Renal cortex interstitium (tissue), 11 donors: ENCODE results near the gene FRMD8. TPM values are rescaled to one million over a fixed set of nuclear protein-coding genes. Genes with fewer than 3 reads are reported as not detected.

Experiments used
- DNase-seq, 11 donors: peaks; one replicate each; pipeline ENCODE4 v3.0.0-alpha.2; 2013; ENCODE audit warnings: low read depth in 9 of 11, low spot score in 4 of 11; ENCODE audit errors: extremely low read depth in 1 of 11
- polyA plus RNA-seq, 3 donors: library from polyadenylated mRNA; unstranded; fragments of 120-200 nt; gene quantifications; one replicate each; pipeline ENCODE4 v1.2.1, GENCODE V29; 2013; ENCODE audit not compliant: insufficient read length in 3 of 3

The FRMD8 gene
- polyA plus RNA-seq, 3 donors = 15.7 to 22.2 (median 21.6) TPM

DNA sequence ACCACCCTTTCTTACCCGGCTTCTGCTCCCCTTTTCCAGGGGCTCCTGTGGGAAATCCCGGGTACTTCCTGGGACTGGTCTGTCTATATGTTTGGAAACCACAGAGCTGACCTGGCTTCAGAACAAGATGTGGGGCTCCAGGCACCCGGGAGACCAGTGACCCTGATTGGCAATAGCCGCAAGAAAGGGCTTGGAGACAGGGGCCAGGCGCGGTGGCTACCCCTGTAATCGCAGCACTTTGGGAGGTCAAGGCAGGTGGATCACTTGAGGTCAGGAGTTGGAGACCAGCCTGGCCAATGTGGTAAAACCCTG, 33.0 kb downstream of the FRMD8 start:
- no peak for DNase-seq

- DNase-seq = peak in 1 of 11 donors; percentile 80
Measured at GRCh38 chr11:65419772-65420481, 33.5 kb downstream of the FRMD8 start.

DNA sequence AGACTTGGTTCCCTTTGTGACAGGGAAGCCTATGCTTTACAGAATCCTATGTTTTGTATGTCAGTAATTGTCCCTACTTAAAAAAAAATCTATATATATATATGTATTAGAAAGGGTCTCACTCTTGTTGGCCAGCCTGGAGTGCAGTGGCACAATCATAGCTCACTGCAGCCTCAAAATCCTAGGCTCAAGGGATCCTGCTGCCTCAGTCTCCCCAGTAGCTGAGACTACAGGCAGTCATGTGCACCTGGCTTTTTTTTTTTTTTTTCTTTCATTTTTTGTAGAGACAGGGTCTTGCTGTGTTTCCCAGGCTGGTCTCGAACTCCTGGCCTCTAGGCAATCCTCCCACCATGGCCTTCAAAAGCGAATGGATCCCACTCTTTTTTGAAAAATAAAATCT, 34.1 kb downstream of the FRMD8 start:
- no peak for DNase-seq

DNA sequence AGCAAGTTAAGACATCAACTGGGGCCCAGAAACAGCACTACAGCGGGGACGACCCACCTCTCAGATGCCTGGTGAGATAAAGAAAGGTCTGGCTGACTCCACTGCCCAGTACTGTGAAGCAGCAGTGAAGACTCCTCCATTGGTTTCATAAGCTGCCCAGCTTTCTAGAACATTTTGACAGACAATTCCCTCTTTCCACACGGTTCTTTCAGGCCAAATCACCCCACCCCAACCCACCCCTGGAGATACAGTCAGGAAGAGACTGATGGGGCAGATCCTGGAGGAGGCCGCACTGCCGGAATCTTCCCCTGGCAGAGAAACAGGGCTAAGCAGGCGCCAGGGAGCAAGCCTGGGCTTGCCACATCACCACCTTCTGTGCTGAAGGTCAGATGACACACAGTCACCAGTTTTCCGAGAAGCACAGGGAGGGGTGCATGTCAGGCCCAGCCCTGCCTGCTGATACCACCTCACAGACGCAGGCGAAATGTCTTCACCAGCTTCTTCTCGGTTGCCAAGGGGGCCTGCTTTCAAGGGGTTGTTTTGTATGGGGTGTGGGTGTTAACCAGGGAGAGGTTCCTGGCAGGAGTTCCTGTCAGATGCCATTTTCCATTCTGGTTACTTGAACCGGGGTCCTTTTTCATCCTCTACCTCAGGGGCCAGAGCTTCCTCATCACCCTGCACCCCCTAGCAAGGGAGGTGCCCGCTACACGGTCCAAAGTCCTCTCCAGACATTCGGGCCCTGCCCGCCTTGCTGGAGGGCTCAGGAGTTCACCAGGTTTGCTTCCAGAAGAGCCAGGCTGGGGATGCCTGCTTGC, 34.7 kb downstream of the FRMD8 start:
- DNase-seq = no peak

DNA sequence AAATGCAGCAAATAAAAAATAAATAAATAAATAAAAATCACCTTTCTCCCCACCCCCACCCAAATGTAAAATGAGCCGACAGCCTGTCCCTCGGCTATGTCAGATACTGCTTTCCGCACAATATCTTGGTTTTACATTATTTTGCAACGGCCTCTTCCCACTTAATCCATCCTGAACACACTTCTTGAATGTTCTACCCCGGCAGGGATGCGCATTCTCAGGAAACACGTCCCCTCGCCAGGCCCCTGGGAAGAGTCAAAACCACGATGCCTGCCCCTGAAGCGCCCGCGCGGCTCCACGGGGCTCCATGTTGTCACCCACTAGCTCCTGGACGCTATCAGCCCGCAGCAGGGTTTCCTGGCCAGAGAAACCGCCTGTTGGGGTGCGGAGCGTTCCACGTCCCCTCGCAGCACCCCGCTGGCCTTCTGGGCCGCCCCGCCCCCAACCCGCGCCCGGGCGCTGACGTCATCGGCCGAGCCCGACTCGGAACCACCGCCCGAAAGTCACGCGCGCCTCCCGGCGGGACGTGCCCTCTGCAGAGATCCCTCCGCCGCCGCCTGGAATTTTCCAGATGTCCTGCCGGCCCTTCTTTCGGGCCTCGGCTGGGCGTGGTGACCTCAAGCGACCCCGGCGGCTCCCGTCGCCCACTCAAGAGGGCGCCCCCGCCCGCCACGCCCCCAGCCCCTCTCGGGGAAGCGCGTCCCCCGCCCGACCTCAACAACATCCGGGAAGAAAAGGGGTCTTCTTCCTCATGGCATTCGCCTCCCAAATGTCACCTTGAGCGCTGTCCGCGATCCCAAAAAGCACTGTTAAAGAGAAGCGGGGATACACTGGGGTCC, 35.6 kb downstream of the FRMD8 start:
- DNase-seq = peak in 10 of 11 donors; percentile 87 to 97 (median 94)

DNA sequence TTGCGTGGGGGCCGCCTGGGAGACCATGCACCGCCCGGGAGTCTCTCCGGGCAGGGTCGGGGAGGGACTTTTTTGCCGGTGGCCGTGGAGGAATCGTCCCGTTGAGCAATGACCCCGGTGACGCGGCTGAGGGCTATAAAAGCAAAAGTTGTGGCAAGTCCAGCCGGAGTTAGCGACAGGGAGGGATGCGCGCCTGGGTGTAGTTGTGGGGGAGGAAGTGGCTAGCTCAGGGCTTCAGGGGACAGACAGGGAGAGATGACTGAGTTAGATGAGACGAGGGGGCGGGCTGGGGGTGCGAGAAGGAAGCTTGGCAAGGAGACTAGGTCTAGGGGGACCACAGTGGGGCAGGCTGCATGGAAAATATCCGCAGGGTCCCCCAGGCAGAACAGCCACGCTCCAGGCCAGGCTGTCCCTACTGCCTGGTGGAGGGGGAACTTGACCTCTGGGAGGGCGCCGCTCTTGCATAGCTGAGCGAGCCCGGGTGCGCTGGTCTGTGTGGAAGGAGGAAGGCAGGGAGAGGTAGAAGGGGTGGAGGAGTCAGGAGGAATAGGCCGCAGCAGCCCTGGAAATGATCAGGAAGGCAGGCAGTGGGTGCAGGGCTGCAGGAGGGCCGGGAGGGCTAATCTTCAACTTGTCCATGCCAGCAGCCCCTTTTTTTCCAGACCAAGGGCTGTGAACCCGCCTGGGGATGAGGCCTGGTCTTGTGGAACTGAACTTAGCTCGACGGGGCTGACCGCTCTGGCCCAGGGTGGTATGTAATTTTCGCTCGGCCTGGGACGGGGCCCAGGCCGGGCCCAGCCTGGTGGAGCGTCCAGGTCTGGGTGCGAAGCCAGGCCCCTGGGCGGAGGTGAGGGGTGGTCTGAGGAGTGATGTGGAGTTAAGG, 36.4 kb downstream of the FRMD8 start, which contains the start of gene NEAT1:
TSS of gene NEAT1 (plus strand) at position 166 of the 883 bp plus-strand sequence.
- DNase-seq = peak; percentile 79 to 93 (median 90)

DNA sequence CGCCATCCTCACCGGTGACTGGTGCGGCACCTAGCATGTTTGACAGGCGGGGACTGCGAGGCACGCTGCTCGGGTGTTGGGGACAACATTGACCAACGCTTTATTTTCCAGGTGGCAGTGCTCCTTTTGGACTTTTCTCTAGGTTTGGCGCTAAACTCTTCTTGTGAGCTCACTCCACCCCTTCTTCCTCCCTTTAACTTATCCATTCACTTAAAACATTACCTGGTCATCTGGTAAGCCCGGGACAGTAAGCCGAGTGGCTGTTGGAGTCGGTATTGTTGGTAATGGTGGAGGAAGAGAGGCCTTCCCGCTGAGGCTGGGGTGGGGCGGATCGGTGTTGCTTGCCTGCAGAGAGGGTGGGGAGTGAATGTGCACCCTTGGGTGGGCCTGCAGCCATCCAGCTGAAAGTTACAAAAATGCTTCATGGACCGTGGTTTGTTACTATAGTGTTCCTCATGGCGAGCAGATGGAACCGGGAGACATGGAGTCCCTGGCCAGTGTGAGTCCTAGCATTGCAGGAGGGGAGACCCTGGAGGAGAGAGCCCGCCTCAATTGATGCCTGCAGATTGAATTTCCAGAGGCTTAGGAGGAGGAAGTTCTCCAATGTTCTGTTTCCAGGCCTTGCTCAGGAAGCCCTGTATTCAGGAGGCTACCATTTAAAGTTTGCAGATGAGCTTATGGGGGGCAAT, 37.2 kb downstream of the FRMD8 start:
- DNase-seq = no peak

DNA sequence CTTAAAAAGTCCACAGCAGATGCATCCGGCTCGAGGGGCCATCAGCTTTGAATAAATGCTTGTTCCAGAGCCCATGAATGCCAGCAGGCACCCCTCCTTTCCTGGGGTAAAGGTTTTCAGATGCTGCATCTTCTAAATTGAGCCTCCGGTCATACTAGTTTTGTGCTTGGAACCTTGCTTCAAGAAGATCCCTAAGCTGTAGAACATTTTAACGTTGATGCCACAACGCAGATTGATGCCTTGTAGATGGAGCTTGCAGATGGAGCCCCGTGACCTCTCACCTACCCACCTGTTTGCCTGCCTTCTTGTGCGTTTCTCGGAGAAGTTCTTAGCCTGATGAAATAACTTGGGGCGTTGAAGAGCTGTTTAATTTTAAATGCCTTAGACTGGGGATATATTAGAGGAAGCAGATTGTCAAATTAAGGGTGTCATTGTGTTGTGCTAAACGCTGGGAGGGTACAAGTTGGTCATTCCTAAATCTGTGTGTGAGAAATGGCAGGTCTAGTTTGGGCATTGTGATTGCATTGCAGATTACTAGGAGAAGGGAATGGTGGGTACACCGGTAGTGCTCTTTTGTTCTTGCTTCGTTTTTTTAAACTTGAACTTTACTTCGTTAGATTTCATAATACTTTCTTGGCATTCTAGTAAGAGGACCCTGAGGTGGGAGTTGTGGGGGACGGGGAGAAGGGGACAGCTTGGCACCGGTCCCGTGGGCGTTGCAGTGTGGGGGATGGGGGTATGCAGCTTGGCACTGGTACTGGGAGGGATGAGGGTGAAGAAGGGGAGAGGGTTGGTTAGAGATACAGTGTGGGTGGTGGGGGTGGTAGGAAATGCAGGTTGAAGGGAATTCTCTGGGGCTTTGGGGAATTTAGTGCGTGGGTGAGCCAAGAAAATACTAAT, 38.0 kb downstream of the FRMD8 start:
- no peak for DNase-seq

- no peak for DNase-seq
Measured at GRCh38 chr11:65425105-65425970, 38.9 kb downstream of the FRMD8 start.

GRCh38 chr11:65425971-65426838, 39.8 kb downstream of the FRMD8 start:
- DNase-seq = no peak

GRCh38 chr11:65426839-65427690, 40.6 kb downstream of the FRMD8 start:
- DNase-seq = no peak

DNA sequence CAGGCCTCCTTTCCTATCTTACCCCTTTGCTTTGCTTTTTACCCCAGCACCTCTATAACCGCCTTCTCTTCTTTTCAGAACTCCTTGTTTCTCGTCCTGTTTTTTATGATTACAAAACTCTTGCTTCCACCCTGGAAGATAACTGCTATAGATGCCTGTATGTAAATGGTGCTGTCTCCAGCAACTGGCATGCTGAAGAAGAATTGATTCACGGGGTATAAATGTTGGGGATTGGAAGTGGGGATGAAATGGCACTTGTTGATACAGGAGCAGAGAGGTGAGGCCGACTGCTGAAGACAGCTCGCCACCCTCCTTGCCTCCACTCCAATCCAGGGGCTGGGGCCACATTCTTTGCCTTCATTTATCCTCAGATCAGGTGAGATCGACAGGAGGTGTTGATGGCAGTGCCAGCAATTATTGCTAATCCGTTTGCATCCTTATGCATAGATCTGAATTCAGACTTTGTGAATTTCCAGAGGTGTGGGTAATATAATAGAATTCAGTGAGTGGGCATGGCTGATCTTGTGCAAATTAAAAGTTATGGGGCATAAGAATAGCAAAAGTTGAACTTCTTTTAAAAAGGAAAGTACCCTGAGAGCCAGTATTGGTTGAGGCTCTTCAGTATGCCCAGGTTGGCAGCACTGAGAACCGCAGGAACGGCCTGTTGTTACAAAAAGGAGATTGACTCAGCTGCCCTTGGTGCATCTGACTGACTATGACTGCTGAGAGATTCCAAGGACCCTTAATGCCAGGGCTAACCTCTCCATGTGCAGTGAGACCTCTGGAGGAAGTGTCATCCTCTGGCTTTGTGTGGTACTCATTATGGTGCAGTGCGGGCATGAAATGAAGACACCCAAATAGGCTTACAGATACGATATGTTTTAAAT, 41.5 kb downstream of the FRMD8 start:
- no peak for DNase-seq

GRCh38 chr11:65428578-65429067, 42.2 kb downstream of the FRMD8 start:
- no peak for DNase-seq
